Amniotic epithelial cell (primary cell): Measurements from ENCODE around the gene MAP1LC3B.
"Not testable (repeated sequence)": the region's sequence is repeated elsewhere in the genome, so short reads cannot be mapped to it uniquely, and the experiment has no call there.

ENCODE experiments used
- DNase-seq: peaks from one replicate; pipeline ENCODE4 v3.0.0-alpha.2; 2010; ENCODE audit warnings: low read depth

The MAP1LC3B gene

DNA sequence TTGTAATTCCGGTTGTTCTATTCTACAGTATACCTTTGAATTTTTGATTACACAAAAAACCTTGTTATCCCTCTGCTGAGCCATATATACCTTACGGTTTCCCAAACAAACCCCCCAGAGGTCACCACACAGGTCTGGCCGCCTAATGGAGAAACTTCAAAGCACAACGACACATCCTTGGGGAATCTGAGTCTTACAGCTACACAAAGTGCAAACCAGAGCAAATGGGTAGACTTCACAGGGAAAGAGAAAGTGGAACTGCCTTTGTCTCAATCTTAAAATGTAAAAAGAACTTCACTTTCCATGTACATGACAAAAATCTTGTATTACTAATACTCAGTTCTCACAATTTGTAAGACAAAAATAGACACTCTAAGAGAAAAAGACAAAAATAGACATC, 11.3 kb upstream of the MAP1LC3B start:
- DNase-seq = peak; percentile 37

DNA sequence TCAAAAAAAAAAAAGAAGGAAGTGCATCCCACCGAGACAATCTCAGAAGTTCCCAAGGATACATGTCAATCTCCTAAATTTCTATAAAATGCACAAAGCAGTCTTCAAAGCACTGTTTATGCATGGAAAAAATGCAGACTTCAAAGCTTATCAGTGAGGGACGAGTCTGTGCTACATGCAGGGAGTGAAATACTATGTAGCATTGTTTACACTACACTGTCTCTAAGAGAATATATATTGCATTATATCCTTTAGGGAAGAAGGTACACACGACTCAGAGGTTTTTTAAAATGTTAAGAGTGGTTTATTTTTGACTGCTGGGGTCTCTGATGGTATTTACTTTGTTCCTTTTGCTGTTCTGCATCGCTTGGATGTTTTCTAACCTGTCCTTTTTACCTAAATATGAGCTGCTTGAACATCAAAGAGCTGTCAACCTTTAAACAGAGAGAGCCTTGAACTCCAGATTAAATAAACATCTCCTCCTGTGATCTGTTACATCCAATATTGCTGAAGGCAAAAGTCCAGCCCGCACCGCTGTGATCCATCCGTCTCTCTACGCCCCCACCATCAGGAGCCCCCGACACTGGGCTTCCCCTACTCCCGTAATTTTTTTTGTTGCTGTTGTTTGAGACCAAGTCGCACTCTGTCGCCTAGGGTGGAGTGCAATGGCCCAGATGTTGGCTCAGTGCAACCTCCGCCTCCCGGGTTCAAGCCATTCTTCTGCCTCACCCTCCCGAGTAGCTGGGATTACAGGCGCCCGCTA, 9.9 kb upstream of the MAP1LC3B start:
- DNase-seq = peak; percentile 66

DNA sequence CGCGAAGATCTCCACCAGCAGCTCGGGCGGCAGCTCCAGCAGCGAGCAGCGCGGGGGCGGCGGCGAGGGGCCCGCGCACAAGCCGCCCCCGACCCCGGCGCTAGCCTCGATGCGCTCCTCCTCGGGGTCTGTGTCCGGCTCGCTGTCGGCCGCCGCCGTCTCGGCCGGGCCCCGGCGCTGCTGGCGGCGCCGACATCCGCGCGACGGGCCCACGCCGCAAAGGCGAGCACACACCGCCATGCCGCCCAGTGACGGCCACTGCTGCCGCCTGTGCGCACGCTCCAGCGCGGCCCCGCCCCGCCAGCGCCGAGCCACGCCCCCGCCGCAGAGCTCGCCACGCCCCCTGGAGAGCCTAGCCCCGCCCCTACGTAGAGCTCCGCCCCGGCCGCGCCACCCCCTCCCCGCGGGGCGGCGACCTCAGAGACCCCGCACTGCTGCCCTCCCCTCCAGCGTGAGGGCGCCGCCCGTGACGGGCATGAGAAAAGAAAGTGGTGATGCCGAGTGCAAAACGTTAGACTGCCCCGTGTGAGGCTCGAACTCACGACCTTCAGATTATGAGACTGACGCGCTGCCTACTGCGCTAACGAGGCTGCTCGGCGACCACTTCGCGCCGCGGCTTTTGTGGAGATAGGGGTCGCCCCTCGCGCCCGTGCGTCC, 8.5 kb upstream of the MAP1LC3B start, which contains the start of gene FBXO31:
FBXO31 (minus strand) TSS at position 272 of the 657 bp plus-strand sequence; CDS start at position 240, 32 bp downstream.
- peak; percentile 84 for DNase-seq

DNA sequence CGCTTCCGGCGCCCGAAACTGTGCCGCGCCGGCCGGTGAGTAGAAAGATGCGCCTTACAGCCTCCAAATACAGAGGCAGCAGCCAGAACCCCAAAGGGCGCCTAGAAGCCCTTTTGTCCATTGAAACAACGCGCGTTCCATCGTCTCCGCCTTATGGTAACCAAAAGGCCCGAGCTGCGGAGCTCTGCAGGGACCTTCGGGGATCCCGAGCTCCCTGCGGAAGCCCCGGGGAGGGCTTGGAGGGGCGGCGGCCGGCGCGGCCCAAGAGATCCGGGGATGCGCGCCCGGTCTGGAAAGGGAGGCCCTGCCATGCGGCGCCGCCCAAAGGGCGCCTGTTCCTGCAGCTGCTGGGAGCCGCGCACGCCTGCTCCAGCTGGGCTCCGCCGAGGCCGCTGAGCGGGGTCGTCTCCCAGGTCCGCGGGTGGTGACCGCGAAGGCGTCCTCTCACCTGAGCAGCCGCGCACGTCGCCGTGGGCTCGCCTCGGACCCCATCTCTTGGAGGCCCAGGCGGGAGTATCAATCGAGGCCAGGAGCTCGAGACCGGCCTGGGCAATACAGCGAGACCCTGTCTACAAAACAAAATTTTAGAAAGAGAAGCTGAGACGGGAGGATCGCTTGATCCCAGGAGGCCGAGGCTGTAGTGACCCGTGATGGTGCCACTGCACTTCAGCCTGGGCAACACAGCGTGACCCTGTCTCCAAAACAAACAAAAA, 7.8 kb upstream of the MAP1LC3B start:
- DNase-seq = no peak

DNA sequence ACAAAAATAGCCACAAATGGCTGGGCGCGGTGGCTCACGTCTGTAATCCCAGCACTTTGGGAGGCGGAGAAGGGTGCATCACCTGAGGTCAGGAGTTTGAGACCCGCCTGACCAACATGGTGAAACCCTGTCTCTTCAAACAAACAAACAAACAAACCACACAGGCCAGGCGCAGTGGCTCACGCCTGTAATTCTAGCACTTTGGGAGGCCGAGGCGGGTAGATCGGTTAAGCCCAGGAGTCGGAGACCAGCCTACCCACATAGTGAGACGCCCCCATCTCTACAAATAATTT, 7.3 kb upstream of the MAP1LC3B start:
- not testable (repeated sequence) for DNase-seq

DNA sequence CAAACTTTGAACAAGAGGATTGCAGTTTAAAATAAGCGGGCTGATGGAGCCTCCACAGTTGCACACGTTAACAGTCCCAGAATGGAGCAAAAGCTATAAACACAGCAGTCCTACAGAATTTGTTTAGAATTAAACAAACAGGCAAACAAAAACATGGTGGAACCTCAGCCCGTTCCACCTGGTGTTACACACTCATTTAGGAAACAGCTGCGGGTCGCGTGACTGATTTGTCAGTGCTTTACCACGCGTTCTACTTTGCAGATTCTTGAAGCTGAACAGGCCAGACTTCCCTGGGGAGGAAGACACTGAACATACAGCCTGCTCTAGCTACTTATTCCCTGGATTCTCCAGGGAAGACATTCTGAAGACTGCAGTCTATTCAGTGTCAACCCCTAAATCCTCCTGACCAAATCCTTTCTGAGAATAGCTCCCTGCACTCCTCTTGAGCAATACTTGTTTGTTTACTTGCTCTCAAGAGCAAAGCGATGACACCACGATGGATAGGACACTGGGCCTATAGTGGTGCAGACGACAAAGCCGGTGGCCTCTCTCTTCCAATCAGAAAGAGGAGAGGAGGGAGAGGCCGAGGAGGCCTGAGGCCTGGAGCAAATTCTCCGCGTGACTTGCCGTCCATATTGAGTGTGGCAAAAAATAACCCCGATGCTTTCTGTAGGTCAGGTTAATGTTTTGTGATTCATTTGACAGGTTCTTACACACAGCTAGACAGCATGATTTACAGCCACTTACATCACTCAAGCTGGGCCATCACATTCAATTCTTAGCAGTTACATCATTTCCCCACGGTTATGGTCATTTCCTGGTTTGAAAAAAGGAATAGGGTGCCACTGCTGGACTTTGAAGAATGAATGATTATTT, 4.0 kb upstream of the MAP1LC3B start:
- peak; percentile 100 for DNase-seq

DNA sequence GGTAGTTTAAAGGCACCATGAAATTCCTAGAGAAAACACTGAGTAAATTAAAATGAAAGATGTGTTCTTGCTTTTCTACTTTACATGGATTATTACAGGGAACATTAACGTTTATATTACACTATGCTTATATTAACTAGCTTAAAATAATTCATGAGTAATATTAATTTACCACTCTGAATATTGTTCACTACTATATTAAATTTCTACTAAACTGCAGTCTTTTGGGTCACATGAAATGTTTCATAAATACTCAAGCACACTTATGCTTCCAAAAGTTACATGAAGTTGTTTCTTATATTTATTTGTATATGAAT, 3.4 kb upstream of the MAP1LC3B start:
- no peak for DNase-seq

DNA sequence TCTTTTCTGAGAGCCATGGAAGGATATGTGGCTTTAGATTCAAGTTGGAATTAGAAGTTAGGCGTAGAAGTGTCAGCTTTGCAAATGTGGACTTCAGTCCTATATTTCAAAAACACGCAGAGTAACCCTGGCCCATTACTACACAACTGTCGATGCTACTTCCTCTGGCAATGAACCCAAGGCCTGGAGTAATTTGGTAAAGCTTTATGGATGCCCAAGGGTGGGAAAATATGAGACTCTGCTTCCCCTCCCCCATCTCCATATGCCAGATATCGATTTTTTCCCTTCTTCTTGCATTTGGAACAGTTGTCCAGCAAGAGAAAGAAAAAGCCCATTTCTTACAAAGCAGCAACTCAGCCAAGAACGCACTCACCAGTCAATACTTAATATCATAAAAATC, 2.9 kb upstream of the MAP1LC3B start:
- no peak for DNase-seq

DNA sequence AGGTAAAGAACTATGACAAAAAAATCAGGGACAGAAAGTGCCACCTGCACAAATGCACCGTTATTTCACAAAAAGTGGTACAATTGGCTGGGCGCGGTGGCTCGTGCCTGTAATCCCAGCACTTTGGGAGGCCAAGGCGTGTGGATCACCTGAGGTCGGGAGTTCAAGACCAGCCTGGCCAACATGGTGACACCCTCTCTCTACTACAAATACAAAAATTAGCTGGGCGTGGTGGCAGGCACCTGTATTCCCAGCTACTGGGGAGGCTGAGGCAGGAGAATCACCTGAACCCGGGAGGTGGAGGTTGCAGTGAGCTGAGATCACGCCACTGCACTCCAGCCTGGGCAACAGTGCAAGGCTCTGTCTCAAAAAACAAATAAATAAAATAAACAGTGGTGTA, 2.2 kb upstream of the MAP1LC3B start:
- DNase-seq = not testable (repeated sequence)

DNA sequence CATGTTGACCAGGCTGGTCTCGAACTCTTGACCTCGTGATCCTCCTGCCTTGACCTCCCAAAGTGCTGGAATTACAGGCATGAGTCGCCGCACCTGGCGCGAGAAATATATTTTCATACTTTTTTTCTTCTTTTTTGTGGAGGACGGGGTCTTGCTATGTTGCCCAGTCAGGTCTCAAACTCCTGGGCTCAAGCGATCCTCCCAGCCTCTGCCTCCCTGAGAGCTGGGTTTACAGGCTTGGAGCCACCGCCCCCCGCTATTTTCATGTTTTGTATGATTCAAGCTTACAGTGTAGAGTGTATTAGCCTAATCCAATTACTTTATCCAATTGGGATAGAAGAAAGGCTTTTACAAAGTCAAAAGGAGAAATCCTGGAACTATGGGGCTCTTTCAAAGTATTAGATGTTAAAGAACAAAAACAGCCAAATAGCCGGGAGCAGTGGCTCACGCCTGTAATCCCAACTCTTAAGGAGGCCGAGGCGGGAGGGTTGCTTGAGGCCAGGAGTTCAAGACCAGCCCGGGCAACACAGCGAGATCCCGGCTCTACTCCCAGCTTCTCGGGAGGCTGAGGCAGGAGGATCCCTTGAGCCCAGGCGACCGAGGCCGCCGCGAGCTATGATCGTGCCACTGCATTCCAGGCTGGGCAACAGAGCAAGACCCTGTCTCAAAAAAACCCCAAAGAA, 1.4 kb upstream of the MAP1LC3B start:
- no peak for DNase-seq

DNA sequence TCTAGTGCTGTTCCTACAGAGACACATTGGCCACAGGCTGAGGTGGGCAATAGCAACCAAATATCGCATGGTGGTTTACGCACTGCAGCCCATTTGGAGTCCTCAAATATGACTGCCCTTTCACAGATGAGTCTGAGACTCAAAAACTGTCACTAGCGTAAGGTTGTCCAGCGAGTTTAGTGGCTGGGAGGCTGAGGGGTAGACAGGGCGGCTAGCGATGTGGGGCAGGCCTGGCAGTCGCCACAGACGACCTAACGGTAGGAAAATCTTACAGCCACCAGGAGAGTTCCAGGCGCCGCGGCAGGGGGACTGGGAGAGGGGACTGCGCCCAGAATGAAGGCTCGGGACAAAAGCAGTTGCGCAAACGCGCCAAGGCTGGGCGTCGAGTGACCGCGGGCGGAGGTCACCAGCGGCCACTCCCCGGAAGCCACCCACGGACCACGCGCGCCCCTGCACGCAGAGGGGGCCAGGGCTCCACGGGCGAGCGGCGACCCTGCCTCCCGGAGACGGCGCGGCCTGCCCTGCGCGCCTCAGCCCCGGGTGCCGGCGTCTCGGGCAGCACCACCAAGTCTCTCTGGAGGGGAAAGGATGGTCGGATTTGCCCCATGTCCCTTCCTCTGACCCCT, 699 bp upstream of the MAP1LC3B start:
- no peak for DNase-seq

DNA sequence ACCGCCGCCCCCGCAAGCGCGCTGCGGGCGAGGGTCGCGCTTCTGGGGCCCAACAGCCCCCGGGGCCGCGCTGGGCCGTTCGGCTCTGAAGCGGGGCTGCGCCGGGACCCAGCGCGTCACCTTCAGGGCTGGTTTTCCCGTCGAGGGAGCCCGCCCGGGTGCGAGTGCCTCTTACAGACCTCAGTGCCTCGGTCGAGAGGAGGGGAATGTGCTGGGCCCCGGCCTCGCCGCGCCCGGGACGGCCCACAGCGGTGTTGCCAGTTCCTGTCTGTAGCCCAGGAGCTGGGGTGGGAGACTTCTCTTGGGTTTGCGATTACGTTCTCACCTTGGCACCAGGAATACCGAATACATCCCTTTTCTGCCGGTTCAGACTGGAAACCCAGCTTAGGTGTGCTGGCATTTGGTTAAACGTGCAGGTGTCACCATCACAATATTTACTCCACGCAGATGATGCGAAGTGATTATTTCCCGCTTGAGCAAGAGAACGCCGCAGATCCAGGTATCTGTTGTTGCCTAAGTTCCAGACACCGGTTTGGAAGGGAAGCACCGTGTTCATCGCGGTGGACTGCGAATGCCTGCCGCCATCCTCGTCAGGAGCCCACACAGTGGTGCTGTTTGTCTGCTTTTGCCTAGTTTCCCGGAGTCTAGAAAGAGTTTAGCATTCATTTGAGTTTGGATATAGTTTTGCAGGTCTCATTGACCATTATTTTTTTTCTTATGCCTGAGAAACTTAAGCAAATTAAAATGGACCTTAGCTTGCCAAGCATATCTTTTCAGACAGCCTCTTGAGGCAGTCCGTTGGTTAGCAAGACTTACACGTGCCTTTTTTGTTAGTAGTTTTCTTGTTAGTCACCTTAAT, 914 bp downstream of the MAP1LC3B start:
- DNase-seq = peak; percentile 43

DNA sequence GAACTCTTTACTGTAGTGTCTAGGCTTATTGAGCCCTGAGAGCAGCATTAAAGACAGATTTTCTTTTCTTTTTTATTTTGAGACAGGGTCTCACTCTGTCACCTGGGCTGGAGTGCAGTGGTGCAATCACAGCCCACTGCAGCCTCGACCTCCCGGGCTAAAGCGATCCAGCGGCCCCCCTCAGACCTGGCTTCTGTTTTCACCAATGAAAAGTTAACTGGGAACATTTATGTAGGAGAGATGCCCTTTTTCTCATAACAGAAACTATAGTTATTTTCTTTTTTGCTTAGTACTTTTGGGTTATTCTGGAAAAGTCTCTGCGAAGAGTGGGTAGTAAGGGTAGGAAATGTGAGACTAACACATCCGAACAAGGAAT, 1.5 kb downstream of the MAP1LC3B start:
- DNase-seq = no peak

DNA sequence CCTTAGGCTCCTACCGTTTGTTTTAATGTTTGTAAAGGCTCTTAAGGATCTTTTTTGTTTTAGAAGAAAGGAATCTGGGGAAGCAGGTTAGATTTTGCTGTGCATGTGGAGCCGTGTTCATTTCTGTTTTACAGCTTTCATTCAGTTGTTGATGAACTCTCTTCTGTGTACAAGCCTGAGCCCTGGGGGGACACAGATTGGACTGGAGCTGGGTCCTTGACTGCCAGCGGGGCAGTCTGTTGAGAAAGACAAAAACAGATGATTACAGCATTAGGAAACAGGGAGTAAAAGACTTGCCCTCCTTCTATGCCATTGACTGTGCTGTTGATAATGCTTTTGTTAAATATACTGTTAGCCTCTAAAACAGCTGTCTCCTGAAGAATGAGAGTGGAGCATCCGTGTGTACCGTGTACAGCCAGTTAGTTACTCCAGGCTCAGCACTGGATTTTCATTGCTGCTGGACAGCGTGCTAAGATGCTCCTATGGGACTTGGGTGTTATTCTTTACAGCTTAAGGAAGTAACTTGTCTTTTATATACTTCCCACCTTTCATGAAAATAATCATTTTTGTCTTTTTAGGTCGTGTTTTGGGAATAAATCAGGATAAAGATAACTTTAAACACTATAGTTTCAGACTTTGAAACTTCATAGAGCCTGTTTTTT, 3.2 kb downstream of the MAP1LC3B start:
- DNase-seq = no peak

DNA sequence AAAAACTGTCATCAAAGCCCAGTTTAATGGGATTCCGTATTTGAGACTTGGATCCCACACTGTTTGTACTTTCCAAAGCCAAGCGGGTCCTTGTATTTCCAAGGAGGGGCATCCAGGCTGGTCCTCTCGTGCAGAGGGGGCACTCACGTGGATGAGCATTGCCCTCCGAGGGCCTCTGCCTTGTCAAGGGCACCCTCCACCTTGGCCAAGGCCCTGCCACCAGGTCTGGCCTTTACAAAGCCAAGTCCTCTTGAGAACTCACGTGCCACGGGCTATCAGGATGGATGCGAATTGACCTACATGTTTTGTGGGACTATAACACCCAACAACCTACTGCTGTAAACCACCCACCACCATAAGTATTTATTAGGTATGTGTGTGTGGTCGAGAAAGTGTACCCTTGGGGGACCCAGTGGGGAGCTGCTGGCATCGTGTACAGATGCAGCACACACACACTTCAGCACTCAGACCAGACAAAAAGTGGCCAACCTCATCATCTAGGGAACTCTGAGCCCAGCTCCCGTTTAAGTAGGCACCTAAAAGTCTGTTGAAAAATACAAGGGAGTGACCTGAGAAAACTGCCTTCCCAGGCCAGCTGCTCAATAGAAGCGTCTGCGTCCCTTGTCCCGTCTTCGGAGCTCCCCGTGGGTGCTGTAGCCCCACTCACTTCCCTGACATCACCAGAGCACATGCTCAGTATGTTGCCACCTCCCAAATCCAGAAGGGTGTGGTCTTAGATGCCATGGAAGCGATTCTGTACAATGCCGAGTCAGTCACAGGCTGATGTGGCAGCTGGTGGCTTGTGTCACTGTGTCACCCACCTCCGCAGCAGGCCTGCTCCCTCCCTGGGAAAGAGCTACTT, 12.9 kb downstream of the MAP1LC3B start:
- no peak for DNase-seq

DNA sequence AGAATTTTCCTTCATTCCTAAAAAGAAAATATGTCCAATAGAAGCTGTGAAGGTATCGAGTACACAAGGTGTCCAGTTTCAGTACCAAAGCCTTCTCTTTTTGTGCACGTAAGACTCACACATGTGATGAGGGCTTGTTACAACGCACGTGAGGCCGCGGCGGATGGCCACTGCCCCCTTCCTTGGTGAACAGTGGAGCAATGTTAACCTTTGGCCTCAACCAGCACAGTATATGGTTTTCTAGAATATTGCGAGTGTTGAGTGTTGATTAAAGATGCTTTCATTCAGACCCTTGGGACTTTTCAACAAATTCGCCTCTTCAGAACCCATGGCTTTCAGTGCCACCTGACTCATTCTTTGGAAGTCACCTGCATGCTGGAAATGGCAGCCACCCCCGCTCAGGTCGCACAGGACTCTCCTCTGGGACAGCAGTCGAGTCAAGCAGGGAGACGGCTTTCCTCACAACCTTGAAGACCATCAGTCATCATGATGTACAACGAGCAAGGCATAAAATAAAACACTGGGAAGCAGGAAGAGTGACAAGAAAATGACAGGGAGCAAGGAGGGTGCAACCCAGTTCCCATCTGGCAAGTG, 14.5 kb downstream of the MAP1LC3B start:
- no peak for DNase-seq

DNA sequence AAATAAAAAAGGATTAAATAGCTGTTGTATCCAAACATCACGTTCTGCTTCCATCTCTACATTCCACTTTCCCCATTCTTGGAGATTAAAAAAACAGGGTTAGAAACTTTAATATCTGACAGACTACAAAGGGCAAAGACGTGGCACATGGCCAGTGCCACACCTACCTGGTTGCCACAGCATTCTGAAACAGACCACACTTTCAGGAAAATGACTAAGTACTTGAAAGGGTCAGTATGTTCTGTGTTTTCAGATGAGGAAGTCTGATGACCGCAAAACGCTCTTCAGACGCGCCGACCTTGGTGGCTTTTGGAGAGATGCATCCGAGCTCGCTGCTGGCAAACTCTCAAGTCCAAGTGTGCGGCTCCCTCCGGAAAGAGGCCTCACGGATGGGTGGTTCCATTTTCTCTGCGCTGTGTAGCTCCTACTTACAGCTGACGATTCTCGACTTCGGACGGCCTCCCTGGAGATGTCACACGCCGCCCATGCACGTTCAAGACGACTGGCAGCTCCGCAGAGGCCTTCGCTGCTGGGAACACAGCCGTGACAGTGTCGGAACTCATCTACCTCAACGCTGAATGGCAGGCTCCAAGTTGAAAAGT, 15.5 kb downstream of the MAP1LC3B start:
- peak; percentile 27 for DNase-seq

DNA sequence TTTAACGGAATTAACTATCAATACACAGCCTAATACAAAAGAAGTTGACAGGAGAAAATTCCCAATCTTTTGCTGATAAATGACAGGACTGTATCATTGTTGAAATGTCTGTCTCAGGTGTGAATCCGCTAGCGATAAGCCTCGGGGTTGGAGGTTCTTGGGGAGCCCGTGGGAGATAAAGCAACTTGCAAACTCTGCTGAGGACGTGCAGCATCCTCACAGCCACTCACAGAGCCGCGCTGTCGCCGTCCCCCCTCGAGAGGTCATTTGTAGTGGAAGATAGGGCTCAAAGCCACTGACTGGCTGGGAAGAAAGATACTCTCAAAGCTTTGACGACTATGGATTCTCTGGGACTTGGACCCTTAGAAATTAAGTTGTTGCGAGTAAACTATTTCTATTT, 17.0 kb downstream of the MAP1LC3B start:
- no peak for DNase-seq
